Kidney epithelial cell (primary cell): Measurements from ENCODE around the gene MRM3. TPM values are rescaled to one million over a fixed set of nuclear protein-coding genes. Genes with fewer than 3 reads are reported as not detected.

Experiments
- DNase-seq: peaks from one replicate; pipeline ENCODE4 v3.0.0-alpha.2; 2010; ENCODE audit warnings: low read depth
- H3K27me3 ChIP-seq: 2 replicates; pipeline ENCODE4 v1.6.0; 2011; ENCODE audit warnings: low read length; ENCODE audit not compliant: control insufficient read depth, insufficient read depth
- H3K36me3 ChIP-seq: 2 replicates; pipeline ENCODE4 v1.5.1; 2011; ENCODE audit warnings: low read length; ENCODE audit not compliant: control insufficient read depth, insufficient read depth
- H3K4me3 ChIP-seq: 2 replicates; pipeline ENCODE4 v1.5.1; 2011; ENCODE audit warnings: low read depth, mild to moderate bottlenecking, control low read depth, low read length
- total RNA-seq: library from RNA; depleted of rRNA; stranded (reverse); fragments of >200 nt; gene quantifications from 2 replicates; pipeline ENCODE4 v1.2.3, GENCODE V29; 2015
- TF ChIP-seq, protein P1 (sequence below): IDR thresholded peaks from 2 replicates; pipeline ENCODE4 v1.5.1; 2011; ENCODE audit warnings: mild to moderate bottlenecking, moderate library complexity, low read length, control low read depth, inconsistent platforms; ENCODE audit not compliant: insufficient read depth, poor library complexity, severe bottlenecking

Gene MRM3
- total RNA-seq, 1 donor from 2014 or later: 28.0 TPM

- DNase-seq: no peak
- H3K36me3 ChIP-seq: peaks cover 4% of the 10 kb centered on the region
- TF ChIP-seq, protein P1, sequence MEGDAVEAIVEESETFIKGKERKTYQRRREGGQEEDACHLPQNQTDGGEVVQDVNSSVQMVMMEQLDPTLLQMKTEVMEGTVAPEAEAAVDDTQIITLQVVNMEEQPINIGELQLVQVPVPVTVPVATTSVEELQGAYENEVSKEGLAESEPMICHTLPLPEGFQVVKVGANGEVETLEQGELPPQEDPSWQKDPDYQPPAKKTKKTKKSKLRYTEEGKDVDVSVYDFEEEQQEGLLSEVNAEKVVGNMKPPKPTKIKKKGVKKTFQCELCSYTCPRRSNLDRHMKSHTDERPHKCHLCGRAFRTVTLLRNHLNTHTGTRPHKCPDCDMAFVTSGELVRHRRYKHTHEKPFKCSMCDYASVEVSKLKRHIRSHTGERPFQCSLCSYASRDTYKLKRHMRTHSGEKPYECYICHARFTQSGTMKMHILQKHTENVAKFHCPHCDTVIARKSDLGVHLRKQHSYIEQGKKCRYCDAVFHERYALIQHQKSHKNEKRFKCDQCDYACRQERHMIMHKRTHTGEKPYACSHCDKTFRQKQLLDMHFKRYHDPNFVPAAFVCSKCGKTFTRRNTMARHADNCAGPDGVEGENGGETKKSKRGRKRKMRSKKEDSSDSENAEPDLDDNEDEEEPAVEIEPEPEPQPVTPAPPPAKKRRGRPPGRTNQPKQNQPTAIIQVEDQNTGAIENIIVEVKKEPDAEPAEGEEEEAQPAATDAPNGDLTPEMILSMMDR: peak; percentile 5
- H3K27me3 ChIP-seq: no peaks in the 10 kb centered on the region
- no peak overlapping the region for H3K4me3 ChIP-seq
These were observed 10.1 kb downstream of the MRM3 start for GRCh38 chr17:792277-792676.

- Histone ChIP-seq H3K36me3 (peaks cover 4% of the 10 kb centered on the region), H3K27me3 (no peaks in the 10 kb centered on the region), H3K4me3 (no peak overlapping the region)
- DNase-seq: no peak
- TF ChIP-seq, protein P1: peak; percentile 84
These were observed 12.7 kb downstream of the MRM3 start for GRCh38 chr17:794876-795275.

GRCh38 chr17:795276-795675, 13.1 kb downstream of the MRM3 start:
- no peak for DNase-seq
- H3K27me3 ChIP-seq: no peaks in the 10 kb centered on the region
- H3K36me3 ChIP-seq: peaks cover 4% of the 10 kb centered on the region
- TF ChIP-seq, protein P1: no peak
- H3K4me3 ChIP-seq: no peak overlapping the region

DNA sequence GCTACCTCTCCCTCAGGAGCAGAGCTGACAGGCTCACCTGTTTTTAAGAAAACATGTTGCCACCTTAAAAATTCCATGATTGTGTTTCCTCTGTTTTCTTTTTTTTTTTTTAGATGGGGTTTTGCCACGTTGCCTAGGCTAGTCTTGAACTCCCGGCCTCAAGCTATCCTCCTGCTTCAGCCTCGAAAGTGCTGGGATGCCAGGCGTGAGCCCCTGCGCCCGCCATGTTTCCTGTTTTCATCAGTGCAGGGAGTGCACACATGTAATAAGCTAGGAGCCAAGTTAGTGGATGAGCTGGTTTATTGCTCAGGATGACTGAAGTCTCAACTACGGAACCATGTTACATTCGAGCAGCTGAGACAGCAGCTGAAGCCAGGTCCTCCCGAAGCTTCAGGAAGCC, 13.6 kb downstream of the MRM3 start:
- DNase-seq: no peak
- no peak overlapping the region for H3K4me3 ChIP-seq
- no peaks in the 10 kb centered on the region for H3K27me3 ChIP-seq
- peaks cover 4% of the 10 kb centered on the region for H3K36me3 ChIP-seq
- TF ChIP-seq, protein P1: no peak

- TF ChIP-seq, protein P1: no peak
- DNase-seq: no peak
- peaks cover 4% of the 10 kb centered on the region for H3K36me3 ChIP-seq
These were observed 14.5 kb downstream of the MRM3 start for GRCh38 chr17:796609-797008.

DNA sequence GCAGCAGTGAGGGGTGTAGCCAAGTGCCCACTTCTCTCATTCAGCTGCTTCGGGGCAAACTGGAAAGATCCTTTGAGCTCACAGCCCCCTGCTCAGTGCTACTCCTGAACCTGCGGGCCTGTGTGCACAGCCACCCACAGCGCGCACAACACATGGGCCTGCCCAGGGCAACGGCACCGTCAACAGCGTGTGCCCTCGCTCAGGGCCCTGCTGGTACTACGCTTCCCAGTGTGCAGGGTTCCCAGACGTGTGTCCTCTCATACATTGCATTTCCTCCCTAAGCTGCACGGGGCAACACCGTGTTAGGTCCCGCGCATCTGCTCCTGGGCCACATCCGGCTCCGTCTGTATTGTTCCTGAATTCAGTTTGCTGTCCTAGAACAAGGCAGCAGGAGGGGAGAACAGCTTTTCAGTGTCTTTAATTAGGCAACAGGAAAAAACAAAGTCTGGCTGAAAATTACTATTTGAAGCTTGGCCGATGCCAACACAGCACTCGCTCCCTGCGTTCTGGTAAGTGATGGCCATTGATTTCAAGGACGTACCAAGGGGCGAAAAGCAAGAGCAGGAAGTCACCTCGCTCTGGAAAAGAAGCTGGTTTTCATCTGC, 15.2 kb downstream of the MRM3 start:
- Histone ChIP-seq H3K4me3 (no peak overlapping the region), H3K36me3 (peaks cover under 1% of the 10 kb centered on the region), H3K27me3 (no peaks in the 10 kb centered on the region)
- DNase-seq: no peak
- TF ChIP-seq, protein P1: no peak

More at GRCh38 chr17:796609-797008, 14.5 kb downstream of the MRM3 start:
- H3K27me3 ChIP-seq: no peaks in the 10 kb centered on the region
- no peak overlapping the region for H3K4me3 ChIP-seq
